HG03571 (cell line): ENCODE results near the gene CCDC40.

Experiments
- ATAC-seq: cut with Tn5 transposase; IDR thresholded peaks from one replicate; pipeline ENCODE4 v1.9.1; 2021; ENCODE audit not compliant: unreplicated experiment

CCDC40 gene

GRCh38 chr17:80018917-80019651 is 17.4 kb upstream of the CCDC40 start:
- ATAC-seq = no peak

GRCh38 chr17:80021600-80021999 is 14.8 kb upstream of the CCDC40 start:
- no peak for ATAC-seq

GRCh38 chr17:80023481-80024205 is 12.8 kb upstream of the CCDC40 start:
- ATAC-seq = no peak

GRCh38 chr17:80024206-80024972 is 12.1 kb upstream of the CCDC40 start:
- ATAC-seq = no peak

GRCh38 chr17:80025140-80025539 is 11.3 kb upstream of the CCDC40 start:
- ATAC-seq = no peak

GRCh38 chr17:80025796-80026195 is 10.6 kb upstream of the CCDC40 start:
- ATAC-seq = no peak

- ATAC-seq = no peak
Observed at GRCh38 chr17:80026359-80027042, 9.9 kb upstream of the CCDC40 start.

- ATAC-seq = no peak
Observed at GRCh38 chr17:80027043-80027435, 9.4 kb upstream of the CCDC40 start.

GRCh38 chr17:80028030-80028429 is 8.4 kb upstream of the CCDC40 start:
- no peak for ATAC-seq

GRCh38 chr17:80029258-80029974 is 7.0 kb upstream of the CCDC40 start:
- no peak for ATAC-seq

GRCh38 chr17:80030730-80031410 is 5.6 kb upstream of the CCDC40 start:
- ATAC-seq = no peak

GRCh38 chr17:80031691-80032430 is 4.6 kb upstream of the CCDC40 start:
- ATAC-seq = no peak

GRCh38 chr17:80032614-80033171 is 3.7 kb upstream of the CCDC40 start:
- no peak for ATAC-seq

- ATAC-seq = no peak
Observed at GRCh38 chr17:80033840-80034239, 2.6 kb upstream of the CCDC40 start.

GRCh38 chr17:80034791-80035686 is 1.4 kb upstream of the CCDC40 start:
- no peak for ATAC-seq

- ATAC-seq = no peak
Observed at GRCh38 chr17:80035687-80035936, 830 bp upstream of the CCDC40 start, which contains the start of gene TBC1D16. Gene TBC1D16, minus strand, starts transcription at chr17:80035872. Its CDS starts 22,325 bp downstream, at chr17:80013547.

- ATAC-seq = no peak
Observed at GRCh38 chr17:80036715-80037477, 454 bp downstream of the CCDC40 start.
